IPS-NIHi11 (cell line): Measurements from ENCODE around the gene NRG3.
"Not testable (repeated sequence)": the region's sequence is repeated elsewhere in the genome, so short reads cannot be mapped to it uniquely, and the experiment has no call there.

ENCODE experiments used
- DNase-seq: peaks from one replicate; pipeline ENCODE4 v3.0.0; 2012; ENCODE audit warnings: mixed read lengths, low spot score

Gene NRG3

DNA sequence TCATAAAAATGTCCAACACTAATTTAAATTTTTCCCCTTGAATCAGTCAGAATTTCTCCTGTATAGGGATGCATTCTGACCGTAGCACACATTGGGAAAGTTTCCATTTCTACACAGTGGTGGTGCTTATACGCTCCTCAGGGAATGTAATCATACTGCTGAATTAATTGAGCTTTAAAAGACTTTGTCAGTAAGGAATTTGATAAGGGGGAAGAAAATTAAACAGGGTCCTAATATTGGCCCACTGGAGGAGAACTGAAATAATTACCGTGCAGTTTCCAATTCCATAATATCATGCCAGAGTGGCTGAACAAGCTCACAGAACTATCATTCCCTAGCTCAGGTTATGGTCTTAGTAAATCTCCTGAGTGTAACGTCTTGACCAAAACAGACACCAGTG, 1041.9 kb downstream of the NRG3 start:
- DNase-seq: no peak

DNA sequence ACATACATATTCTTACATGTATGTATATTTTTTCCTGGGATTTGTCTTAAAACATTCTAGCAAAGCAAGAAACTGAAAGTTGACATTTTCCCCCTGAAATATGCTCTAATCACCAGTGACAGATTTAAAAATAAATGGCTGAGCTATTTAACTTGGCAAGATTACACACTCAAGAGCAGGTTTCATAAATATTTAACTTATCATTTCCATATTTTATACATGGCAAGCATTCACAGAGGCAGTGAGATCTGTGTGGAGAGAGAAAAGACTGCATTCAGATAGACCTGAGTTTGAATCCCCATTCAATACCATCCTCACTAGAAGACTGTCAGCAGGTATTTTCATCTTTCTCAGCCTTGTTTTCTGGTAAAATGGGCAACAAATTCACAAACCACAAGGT, 1043.0 kb downstream of the NRG3 start:
- no peak for DNase-seq

DNA sequence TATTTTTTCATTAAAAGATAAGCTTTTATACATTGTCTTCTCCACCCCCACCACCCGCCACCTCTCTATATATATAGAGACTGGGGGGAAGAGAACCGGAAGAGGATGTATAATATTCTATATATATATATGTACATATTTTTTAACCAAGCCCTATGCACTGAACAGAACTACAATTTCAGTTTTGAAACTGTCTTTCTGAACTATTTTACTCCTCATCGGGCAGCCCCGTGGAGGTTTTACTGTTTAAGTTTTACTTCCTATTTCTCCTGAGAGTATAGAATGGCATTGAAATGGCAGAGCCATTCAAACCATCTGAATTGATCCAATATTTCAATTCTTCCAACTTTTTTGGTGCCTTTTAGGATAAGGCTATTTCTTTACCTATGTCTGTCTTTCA, 1047.1 kb downstream of the NRG3 start:
- no peak for DNase-seq

DNA sequence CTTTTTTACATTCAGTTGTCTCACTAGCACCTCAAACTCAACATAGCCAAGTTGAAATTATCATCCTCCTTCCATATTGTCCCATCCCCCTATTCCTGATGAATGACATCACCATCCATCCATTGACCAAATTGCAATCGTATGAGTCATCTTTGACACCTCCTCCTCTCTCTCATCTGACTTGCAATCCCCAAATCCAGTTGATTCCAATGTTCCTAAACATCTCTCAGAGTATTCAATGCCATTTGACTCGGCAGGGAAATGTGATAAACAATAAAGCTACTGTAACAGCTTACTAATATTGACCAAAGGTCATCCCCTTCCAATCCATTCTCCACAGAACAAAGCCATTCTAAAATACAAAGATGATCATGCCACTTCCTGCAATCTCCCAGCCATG, 1047.8 kb downstream of the NRG3 start:
- no peak for DNase-seq

DNA sequence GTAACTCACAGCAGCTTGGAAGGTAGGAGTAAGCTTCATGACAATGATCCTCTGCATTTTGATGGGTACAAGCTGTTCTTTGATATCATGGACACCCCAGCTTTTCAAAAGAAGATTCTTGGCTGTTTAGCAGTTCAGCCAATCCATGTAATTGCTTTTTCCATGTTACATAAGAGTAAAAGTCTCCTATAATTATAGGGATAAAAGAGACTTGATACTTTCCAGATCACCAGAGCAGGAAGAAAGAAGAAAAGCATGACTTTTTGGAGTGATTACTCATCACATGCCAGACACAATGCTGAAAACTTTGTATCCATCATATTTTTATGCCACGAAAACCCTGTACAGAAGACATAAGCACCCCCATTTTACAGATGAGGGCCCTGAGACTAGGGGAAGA, 1049.7 kb downstream of the NRG3 start:
- no peak for DNase-seq

DNA sequence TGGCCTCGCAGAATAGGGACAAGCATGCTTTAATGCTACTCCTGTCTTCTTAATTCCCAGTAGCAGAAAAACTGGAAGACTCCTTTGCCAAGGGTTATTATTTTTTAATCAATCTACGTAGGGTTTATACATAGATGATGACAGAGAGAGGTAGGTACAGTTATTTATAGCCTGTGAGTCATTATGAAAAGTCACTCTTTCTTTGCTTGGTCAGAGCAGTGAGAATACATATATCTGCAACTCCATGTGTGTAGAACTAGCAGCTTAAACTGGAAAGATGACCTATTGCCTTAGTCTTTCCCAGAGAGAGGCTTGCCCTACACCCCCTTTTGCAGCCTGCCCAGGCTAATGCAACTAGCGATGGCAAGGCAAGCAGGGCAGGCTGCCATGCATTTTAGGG, 1050.6 kb downstream of the NRG3 start:
- DNase-seq: no peak

DNA sequence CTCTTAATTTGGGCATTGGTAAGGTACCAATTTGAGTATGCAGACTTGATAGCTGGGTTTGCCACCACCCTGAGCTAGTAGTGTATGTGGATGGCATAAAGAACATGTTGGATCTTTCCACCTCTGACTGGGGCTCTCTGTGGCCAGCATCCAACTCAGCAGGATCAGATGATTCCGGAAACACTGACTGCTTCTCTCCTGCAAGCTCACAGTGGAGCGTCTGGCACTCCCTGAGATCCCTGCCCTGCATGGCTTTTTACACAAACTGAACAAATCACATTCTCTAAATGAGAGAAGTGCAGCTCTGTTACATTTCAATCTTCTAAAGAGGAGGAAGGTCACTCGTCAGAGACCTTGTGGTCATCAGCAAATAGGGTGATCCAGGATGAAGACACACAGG, 1057.5 kb downstream of the NRG3 start:
- no peak for DNase-seq

DNA sequence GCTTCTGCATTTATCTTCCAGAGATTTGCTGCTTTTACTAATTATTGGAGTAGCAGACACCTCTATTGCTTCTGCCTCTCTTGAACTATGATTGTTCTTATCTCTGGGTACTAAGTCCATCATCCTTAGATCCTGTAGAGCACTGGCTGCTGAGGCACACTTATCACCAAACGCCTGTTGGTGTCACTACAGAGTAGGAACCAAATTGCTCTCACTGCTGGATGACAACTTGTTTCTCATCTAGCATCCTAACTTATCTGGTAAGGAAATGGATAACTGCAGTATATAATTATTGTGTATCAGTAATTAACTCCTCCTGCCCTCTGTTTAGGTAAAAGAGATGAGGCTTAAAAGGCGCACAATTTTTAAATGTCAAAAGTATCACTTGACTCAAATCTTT, 1059.4 kb downstream of the NRG3 start:
- peak; percentile 38 for DNase-seq

DNA sequence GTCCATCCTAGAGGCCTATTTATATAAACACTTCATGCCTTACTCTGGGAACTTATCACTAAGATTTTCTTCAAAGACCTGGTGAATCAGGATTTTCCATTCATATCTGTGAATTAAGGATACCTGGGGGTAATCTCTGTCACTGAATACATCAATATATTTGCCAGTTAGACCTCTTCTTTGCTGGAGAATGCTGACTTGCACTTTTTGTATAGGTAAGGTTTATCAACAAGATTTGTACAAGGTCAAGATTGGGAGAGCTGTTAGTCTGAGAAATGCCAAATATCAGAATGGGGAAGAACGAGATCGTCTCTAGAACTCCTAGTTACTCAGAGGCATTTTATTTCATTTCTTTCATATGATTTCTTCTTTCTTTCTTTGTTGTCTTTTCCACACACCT, 1060.0 kb downstream of the NRG3 start:
- no peak for DNase-seq

DNA sequence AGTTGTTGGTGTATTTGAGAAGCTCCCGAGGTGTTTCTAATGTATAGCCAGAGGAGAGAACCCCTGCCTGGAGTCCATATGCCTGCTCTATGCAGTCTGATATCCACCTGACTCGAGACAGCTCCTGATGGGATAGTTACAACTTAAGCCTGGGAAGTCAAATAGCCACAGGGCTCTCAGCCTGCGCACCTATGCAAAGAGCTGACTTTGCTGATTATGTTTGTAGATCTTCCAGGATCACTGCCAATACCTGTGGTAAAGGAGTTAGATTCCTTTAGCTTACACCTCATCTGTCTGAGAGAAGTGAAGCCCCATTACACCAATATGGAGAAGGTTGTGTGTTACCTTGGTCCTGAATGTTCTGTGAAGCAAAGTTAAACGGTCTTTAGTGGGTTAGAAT, 1063.3 kb downstream of the NRG3 start:
- DNase-seq: no peak

DNA sequence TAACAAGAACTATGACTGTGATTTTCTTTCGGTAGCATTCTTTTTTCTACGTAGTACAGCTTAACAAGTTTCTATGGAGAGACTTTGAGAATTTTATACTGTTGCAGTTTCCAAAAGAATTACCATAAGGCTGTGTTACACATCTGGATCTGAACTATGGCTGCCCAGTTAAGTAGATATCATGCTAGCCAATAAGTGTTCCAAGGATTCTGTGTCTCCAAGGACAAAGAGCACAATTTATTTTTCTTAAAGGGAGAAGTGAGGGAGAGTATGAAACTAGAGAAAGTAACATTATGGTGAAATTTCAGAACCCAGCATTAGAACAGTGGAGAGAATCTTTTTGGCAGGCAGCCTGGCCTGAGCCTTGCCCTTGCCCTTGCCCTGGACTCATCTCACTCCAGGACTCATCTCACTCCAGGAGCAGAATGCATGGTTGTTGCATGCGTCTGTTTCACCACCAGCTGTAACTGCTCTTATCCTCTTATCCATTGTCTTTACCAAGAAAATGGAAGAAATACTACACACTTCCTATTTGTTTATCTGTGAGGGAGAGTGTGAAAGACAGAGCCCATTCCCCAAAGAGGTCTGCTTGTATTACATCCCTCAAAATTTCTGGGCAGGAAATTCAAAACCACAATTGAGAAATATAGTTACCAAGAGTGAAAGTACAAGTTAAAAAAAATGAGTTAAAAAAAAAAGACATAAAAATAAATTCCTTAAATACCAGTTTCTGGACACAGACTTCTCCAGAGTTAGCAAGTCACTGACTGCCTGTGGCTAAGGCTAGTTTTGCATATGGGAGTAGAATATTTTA, 1067.5 kb downstream of the NRG3 start:
- no peak for DNase-seq

DNA sequence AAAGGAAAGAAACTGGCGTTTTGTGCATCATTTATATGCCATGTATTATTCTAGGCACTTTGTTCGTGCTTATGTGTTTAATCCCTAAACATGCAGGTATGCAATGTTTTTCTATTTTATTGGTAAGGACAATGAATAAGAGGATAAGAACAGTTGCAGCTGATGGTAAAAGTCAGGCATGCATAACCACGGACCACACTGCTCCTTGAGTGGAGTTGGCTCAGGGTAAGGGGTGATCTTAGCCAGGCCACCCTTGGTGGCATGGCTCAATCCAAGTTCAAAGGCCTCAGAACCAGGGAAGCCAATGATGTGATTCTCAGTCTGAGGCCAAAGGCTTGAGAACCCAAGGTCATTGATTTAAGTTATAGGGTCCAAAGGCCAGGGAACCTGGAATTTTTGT, 1068.1 kb downstream of the NRG3 start:
- no peak for DNase-seq

DNA sequence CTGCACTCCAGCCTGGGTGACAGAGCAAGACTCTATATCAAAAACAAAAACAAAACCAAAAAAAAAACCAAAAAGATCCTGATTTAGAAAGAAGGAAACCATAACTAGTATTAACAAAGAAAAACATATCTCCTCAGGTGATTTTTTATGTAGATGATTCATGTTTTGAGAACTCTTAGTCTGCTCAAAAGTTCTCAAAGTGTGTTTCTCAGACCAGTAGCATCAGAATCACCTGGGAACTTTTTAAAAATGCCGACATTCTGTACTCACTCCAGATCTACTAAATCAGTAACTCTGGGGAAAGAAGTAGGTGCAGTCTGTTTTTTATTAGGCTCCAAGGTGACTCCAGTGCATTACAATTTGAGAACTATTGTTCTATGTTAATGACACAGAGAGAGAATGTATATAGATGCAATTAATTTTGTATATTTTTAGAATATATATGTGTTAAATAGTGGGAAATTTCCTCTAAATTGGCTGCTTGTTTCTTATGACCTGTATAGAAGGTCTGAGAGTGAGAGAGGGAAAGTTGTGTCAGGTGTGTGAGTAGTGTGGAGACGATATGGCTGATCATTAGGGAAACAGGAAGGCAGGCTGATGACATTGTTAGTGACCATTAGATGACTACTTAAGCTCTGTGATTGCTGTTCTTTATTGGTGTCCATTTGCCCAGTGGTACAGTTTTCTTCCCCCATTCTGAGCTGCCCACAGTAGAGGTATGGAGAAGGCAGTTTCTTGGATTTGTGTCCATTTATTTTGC, 1075.0 kb downstream of the NRG3 start:
- DNase-seq: no peak

DNA sequence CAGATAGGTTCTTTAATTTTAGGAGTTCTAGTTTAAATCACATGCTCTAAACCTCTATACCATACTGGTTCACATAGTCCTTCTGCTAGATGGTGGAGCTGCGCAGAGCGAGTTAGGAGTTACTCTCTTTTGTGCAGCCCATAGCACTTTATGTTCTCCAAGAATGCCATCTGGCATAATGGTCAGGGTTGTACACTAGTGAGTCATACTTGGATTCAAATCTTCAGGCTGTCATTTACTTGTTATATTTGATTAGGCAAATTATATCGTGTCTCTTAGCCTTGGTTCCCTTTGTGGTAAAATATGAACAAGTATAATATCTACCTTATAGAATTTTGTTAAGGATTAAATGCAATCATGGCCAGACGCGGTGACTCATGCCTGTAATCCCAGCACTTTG, 1078.3 kb downstream of the NRG3 start:
- no peak for DNase-seq

DNA sequence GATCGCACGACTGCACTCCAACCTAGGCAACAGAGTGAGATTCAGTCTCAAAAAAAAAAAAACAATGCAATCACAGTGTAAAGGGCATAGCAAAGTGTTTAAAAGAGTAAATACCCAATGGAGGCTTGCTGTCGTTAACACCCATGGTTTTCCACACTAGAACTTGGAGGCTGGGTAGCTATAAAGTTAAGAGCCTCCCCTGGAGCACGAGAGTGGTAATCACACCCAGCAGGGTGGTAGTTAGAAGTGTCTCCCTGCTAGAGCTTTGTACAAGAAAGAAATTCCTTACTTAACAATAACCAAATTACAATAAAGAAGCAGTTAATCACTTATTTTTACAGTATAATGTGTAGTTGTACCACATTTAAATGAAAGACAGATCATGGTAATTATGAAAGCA, 1078.9 kb downstream of the NRG3 start:
- DNase-seq: no peak

DNA sequence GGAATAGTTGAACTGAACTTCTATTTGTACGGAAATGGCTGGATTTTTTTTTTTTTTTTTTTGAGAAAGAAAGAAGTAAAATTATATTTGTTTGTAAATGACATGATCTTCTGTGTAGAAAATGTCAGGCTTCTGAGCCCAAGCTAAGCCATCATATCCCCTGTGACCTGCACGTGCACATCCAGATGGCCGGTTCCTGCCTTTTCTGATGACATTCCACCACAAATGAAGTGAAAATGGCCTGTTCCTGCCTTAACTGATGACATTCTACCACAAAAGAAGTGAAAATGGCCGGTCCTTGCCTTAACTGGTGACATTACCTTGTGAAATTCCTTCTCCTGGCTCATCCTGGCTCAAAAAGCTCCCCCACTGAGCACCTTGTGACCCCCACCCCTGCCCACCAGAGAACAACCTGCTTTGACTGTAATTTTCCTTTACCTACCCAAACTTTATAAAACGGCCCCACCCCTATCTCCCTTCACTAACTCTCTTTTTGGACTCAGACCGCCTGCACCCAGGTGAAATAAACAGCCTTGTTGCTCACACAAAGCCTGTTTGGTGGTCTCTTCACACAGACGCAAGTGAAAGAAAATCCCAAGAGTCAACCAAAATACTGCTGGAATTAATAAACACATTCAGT, 1085.5 kb downstream of the NRG3 start:
- not testable (repeated sequence) for DNase-seq

DNA sequence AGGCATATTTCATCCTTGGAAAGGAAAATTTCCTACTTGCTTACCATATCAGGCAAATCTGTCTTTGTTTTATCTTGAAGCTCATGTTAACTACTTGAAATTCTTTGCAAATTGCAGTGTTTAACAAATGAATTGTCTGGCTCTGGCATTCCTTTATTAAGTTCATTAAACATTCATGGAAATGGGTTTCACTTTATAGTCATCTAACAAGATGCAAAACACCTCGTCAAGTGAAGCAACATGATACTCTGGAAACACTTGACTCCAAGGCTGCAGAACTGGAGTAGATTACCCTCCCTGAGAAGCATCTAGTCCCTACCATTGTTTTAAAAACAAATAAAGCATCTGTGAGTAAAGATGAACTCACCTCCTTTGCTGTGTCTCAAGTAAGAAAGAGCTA, 1086.9 kb downstream of the NRG3 start:
- no peak for DNase-seq

DNA sequence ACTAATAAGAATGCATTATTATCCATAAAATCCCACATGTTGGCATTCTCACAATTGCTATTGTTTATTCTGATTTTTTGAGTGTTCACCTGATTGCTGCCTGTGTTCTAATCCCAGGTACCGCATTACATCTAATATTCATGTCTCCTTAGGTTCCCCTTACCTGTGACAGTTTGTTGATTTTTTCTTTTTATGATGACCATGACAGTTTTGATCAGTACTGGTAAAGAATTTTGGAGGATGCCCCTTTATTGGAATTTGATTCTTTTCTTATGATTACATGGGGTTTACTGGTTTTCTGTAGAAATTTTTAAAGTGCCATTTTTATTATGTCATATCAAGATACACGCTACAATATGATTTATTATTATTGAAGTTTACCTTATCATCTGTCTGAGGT, 1091.1 kb downstream of the NRG3 start:
- no peak for DNase-seq

DNA sequence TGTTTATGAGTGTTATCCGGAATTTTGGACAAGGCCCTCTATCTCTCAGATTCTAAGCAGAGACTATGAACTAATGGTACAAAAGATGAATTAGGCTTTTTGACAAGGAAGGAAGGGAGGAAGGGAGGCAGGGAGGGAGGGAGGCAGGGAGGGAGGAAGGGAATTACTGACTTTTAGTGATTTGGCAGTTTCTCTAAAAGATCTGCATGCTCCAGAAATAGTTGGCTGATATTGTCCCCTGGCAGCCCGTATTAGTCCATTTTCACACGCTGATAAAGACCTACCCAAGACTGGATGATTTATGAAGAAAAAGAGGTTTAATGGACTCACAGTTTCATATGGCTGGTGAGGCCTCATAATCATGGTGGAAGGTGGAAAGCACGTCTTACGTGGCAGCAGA, 1093.5 kb downstream of the NRG3 start:
- no peak for DNase-seq

DNA sequence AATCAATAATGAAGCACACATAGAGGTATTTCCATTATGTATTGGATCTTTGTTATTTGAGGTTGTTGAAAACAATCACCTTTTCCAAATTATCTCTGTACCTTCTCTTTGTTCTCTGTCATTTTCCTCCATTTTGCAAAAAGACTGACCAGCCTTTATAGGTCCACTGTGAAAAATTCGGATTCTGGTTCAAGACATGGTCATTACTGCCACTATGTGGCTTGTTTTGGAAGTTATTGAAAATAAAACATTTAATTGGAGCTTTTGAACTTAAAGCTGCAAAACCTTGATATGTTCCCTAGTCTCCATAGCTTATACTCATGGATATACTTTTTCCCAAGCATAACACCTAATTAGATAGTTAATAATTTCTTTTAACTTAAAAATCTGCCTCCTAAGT, 1094.4 kb downstream of the NRG3 start:
- DNase-seq: no peak

DNA sequence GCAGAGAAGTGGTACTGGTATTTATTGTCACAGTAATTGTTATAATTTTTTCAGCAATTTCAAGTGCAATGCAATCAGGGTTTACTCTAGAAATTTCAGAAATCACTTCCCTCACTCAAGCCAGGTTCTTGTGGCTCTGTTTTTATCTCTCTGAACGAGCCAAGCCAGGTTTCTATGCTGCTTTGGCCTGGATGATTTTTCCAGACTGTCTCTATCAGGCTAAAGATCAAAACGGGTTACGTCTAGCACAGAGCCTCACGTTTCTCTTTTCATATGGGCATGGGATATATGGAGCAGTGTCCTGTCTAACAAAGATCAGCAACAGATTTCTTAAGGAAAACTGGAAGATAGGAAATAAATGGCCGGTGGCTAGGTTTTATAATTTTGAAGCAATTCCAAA, 1105.3 kb downstream of the NRG3 start:
- DNase-seq: no peak

DNA sequence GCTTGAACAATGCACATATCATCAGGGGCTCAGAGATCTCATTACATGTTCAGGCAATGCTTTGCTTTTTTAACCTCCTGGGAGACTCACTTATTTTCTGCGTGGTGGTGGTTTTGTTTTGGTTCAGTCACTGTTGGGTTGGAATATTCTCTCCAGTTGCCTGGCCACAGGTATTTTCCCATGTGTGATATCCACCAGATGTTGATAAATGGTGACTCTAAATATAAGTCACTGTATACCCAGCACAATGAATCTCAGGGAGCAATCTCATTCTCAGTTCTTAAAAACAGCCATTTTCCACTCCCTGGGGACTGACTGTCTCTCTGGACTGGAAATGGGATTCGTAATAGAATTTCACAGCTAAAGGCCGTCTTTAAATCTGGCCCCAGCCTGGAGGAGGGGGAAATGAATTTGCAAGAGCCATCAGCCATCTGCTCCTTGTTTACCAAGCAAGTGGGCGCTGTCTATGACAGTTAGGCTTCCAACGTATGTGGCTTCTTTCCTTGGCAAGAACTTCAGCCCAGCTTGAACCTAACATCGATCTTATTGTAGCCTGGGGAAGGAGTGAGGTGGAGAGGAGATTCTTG, 1106.2 kb downstream of the NRG3 start:
- no peak for DNase-seq

DNA sequence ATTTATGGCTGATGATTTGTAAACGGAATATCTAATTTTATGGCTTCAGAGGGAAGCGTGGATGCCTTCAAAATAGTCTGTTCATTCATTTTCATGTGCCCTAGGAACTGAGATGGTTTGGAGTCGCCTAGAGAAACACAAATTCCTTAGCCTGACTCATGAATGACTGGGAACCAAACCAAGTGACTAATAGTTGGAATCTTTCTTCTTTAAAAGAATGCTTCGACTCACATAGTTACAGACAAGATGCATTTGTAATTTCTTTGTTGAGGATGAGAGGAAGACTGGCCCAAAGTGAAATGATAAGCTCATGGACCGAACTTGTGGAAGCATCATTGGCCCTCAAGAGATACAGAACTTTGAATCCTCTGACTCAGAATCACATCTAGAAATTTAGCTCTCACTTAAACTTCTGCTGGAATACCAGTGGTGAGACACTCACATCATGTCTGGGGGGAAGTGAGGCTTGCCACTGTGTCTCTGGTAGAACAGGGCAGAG, 1107.2 kb downstream of the NRG3 start:
- DNase-seq: no peak
